Endothelial cell (in vitro differentiated cells): ENCODE data around the gene WSCD2. TPM values are rescaled to one million over a fixed set of nuclear protein-coding genes. Genes with fewer than 3 reads are reported as not detected.

ENCODE experiments used
- DNase-seq: peaks from one replicate; pipeline ENCODE4 v3.0.0; 2021; ENCODE audit warnings: low spot score
- H3K27ac Mint-ChIP-seq: one replicate; pipeline ENCODE4 v1.8.0; 2021; ENCODE audit warnings: mixed read lengths, inconsistent platforms; ENCODE audit not compliant: unreplicated experiment
- H3K27me3 Mint-ChIP-seq: one replicate; pipeline ENCODE4 v1.8.0; 2021; ENCODE audit warnings: mild to moderate bottlenecking, moderate library complexity, mixed read lengths, inconsistent platforms; ENCODE audit not compliant: unreplicated experiment
- H3K36me3 Mint-ChIP-seq: one replicate; pipeline ENCODE4 v1.8.0; 2021; ENCODE audit warnings: mild to moderate bottlenecking, low read depth, mixed read lengths, inconsistent platforms; ENCODE audit not compliant: unreplicated experiment
- H3K4me1 Mint-ChIP-seq: one replicate; pipeline ENCODE4 v1.8.0; 2021; ENCODE audit warnings: mild to moderate bottlenecking, mixed read lengths, inconsistent platforms; ENCODE audit not compliant: unreplicated experiment
- H3K4me3 Mint-ChIP-seq: one replicate; pipeline ENCODE4 v1.8.0; 2021; ENCODE audit warnings: mild to moderate bottlenecking, mixed read lengths, inconsistent platforms; ENCODE audit not compliant: unreplicated experiment
- H3K9me3 Mint-ChIP-seq: one replicate; pipeline ENCODE4 v1.8.0; 2021; ENCODE audit warnings: mixed read lengths, inconsistent platforms; ENCODE audit not compliant: unreplicated experiment
- total RNA-seq: library from RNA; stranded (reverse); fragmentation: NEBNext Ultra II Directional; extraction: Animal tissue kit (Norgen Biotek cat#: 25700); gene quantifications from one replicate; pipeline ENCODE4 v1.2.1, GENCODE V29; 2021; ENCODE audit not compliant: unreplicated experiment
- TF ChIP-seq, protein P1 (sequence below): fragments of 200-600 bp; sonication (generic); IDR thresholded peaks from one replicate; pipeline ENCODE4 v1.5.0; 2021; ENCODE audit warnings: antibody characterized with exemption; ENCODE audit not compliant: unreplicated experiment

WSCD2 gene
- total RNA-seq, 1 donor from 2014 or later, result not detected

DNA sequence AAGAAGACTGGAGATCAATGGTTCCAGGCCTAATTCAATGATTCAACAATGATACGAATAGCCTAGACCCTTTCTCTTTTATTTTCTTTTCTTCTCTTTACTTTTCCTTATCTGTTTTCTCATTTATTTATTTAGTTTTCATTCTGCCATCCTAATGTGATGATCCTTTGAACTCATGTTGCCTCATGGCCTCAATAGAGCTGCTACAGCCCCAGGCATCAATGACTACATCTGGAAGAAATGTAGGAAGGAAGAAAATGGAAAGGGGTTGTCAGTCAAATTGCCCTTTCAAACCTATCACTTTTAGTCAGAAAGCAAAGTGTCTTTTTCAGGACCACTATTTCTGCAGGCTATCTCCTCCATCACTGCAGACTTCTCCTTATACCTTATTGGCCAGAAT lies 140.1 kb downstream of the WSCD2 start:
- Mint-ChIP-seq H3K36me3 (no peaks in the 10 kb centered on the region), H3K27me3 (peaks cover 3% of the 10 kb centered on the region), H3K4me1 (peaks cover 5% of the 10 kb centered on the region), H3K4me3 (no peak overlapping the region), H3K27ac (no peak overlapping the region), H3K9me3 (no peaks in the 10 kb centered on the region)
- TF ChIP-seq, protein P1, sequence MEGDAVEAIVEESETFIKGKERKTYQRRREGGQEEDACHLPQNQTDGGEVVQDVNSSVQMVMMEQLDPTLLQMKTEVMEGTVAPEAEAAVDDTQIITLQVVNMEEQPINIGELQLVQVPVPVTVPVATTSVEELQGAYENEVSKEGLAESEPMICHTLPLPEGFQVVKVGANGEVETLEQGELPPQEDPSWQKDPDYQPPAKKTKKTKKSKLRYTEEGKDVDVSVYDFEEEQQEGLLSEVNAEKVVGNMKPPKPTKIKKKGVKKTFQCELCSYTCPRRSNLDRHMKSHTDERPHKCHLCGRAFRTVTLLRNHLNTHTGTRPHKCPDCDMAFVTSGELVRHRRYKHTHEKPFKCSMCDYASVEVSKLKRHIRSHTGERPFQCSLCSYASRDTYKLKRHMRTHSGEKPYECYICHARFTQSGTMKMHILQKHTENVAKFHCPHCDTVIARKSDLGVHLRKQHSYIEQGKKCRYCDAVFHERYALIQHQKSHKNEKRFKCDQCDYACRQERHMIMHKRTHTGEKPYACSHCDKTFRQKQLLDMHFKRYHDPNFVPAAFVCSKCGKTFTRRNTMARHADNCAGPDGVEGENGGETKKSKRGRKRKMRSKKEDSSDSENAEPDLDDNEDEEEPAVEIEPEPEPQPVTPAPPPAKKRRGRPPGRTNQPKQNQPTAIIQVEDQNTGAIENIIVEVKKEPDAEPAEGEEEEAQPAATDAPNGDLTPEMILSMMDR, result no peak
- DNase-seq, result no peak

DNA sequence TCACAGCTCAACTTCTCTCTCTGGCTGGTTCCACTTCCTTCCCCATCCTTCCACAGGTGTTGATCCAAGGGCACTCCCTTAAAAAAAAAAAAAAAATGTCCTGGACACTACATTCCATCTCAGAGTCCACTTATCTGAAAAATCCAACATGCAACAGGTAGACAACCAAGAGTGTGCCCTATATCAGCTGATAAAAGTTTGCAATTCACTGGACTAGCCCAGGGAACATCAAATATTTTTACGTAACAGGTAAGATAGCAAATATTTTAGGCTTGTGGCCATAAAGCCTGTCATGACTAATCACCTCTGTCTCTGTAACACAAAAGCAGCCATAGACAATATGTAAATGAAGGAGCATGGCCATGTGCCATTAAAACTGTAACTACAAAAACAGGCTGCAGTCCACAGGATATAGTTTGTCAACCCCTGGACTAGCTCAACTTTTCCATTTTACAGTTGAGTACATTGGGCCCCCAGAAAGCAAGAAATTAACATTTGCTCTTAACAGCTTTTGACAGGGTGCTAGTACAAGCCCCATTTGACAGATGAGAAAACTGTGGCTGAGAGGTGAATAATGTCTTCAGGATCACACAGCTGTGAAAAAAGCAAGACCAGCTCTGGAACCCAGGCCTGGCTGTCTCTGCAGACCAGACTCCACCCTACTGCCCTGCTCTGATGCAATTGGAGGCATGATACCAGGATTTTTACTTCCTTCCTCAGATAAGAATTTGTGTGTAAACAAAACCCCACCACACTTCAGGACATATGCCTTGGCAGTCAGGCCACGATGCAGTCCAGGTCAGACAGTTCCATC lies 141.2 kb downstream of the WSCD2 start:
- H3K4me1 Mint-ChIP-seq, result peaks cover 5% of the 10 kb centered on the region
- H3K27ac Mint-ChIP-seq, result no peak overlapping the region

DNA sequence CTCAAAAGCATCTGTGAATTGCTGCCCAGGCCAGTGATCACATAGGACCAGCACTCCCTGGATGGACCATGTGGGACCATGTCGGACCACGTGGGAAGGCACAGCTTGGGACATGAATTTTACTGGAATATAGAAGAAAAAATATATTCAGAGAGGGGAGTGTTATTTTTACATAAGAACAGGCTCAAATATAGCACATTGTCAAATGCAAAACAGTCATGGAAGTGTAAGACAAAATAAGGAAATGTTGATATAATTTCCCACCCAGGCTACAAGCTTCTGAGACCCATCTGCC lies 141.7 kb downstream of the WSCD2 start:
- no peak overlapping the region for H3K4me3 Mint-ChIP-seq
- peaks cover 3% of the 10 kb centered on the region for H3K27me3 Mint-ChIP-seq
- peaks cover 5% of the 10 kb centered on the region for H3K4me1 Mint-ChIP-seq
- no peak overlapping the region for H3K27ac Mint-ChIP-seq
- no peaks in the 10 kb centered on the region for H3K9me3 Mint-ChIP-seq
- DNase-seq, result no peak
- no peaks in the 10 kb centered on the region for H3K36me3 Mint-ChIP-seq
- TF ChIP-seq, protein P1, result no peak

More for the DNA sequence above, 141.2 kb downstream of the WSCD2 start:
- H3K9me3 Mint-ChIP-seq, result no peaks in the 10 kb centered on the region
- no peak overlapping the region for H3K4me3 Mint-ChIP-seq
- TF ChIP-seq, protein P1, result no peak
- no peaks in the 10 kb centered on the region for H3K36me3 Mint-ChIP-seq
- H3K27me3 Mint-ChIP-seq, result peaks cover 3% of the 10 kb centered on the region
- no peak for DNase-seq

DNA sequence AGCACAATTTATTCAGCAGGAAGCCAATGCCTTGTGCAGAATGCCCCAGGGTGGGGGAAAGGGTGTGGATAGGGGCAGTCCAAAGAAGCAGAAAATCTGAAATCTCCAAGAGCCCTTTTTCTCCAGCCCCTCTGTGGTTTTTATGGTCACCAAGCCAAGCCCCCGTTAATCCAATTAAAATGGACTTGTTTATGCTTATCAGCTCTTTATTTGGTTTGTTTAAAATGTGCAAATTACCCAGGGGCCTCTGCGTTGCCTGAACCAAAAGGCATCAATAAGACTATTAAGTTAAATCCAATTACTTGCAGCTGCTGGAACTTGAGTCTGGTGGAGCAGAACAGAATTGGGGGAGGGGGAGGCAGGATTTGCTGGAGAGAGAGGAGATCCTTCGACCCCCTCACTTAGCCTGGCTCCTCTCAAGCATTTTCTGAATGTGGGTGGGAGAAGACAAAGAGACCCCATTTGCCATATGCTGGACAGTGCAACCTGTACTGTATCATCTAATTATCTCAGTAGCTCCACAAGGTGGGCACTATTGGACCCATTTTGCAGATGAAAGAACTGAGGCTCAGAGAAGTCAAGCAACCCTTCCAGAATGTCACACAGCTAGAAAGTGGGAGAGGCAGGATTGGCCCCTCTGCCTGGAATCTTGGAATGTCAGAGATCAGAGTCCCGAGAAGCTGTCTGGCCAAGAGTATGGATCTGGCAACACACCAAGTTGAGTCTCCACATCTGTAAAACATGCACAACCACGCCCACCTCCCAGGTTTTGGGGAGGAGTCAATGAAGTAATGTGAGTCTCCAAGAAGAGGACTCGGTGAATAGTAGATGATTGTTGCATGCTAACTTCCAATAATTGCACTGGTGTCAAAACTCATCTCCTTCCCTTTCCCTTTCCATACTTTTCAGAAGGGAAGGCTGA lies 143.1 kb downstream of the WSCD2 start:
- Mint-ChIP-seq H3K27ac (no peak overlapping the region), H3K36me3 (no peaks in the 10 kb centered on the region), H3K4me3 (no peak overlapping the region), H3K4me1 (peaks cover 5% of the 10 kb centered on the region), H3K27me3 (peaks cover 3% of the 10 kb centered on the region), H3K9me3 (no peaks in the 10 kb centered on the region)
- DNase-seq, result no peak
- TF ChIP-seq, protein P1, result no peak
